K562 (cell line): ENCODE results near the gene CAPN10. TPM values are rescaled to one million over a fixed set of nuclear protein-coding genes. Genes with fewer than 3 reads are reported as not detected.

Experiments
- BHLHE40 ChIP-seq: IDR thresholded peaks from 2 replicates; pipeline ENCODE4 v1.6.1; 2011; ENCODE audit warnings: low read length, improper control_type of control experiment
- DMBX1 ChIP-seq: fragments of 250-450 bp; sonication (Bioruptor Pico); IDR thresholded peaks from 2 replicates; pipeline ENCODE4 v1.8.0; 2022; ENCODE audit warnings: inconsistent platforms, mild to moderate bottlenecking, moderate library complexity, borderline replicate concordance
- KDM5B ChIP-seq: fragments of 200-600 bp; sonication (generic); IDR thresholded peaks from 2 replicates; pipeline ENCODE4 v1.6.1; 2012; ENCODE audit warnings: low read depth, mild to moderate bottlenecking, moderate library complexity, low read length, control low read depth, inconsistent platforms; ENCODE audit not compliant: insufficient replicate concordance
- MBD1 ChIP-seq: fragments of 250-450 bp; sonication (Bioruptor Pico); IDR thresholded peaks from 2 replicates; pipeline ENCODE4 v1.8.0; 2022; ENCODE audit warnings: inconsistent platforms
- MYBL2 ChIP-seq, 2 experiments: fragments of 450-650 bp in 1 of 2; sonication (generic) in 1 of 2; formaldehyde crosslinking in 1 of 2; IDR thresholded peaks; 2 replicates each; pipeline versions ENCODE4 v1.6.1 to v1.8.1; 2017 to 2022; ENCODE audit warnings: borderline replicate concordance in 1 of 2, inconsistent platforms in 1 of 2, low read depth in 1 of 2, mild to moderate bottlenecking in 1 of 2, missing genetic modification reagents in 1 of 2, moderate library complexity in 1 of 2
- NCOA2 ChIP-seq, 2 experiments: fragments of 450-650 bp; IDR thresholded peaks; 2 replicates each; pipeline ENCODE4 v1.6.1; 2018; ENCODE audit warnings: mild to moderate bottlenecking in 2 of 2, moderate library complexity in 1 of 2; ENCODE audit not compliant: partially characterized antibody in 2 of 2
- NEUROD1 ChIP-seq: fragments of 150-350 bp; IDR thresholded peaks from 2 replicates; pipeline ENCODE4 v1.6.1; 2014; ENCODE audit warnings: borderline replicate concordance, low read length, low read depth; ENCODE audit not compliant: partially characterized antibody
- NFRKB ChIP-seq: fragments of 450-650 bp; IDR thresholded peaks from 2 replicates; pipeline ENCODE4 v1.6.1; 2016; ENCODE audit warnings: low read depth
- PTRF ChIP-seq: fragments of 450-650 bp; IDR thresholded peaks from 2 replicates; pipeline ENCODE4 v1.6.1; 2016; ENCODE audit warnings: mild to moderate bottlenecking, missing genetic modification characterization, missing compliant biosample characterization
- RB1 ChIP-seq: fragments of 450-650 bp; IDR thresholded peaks from 2 replicates; pipeline ENCODE4 v1.6.1; 2017; ENCODE audit warnings: low read depth, mild to moderate bottlenecking
- TCF7 ChIP-seq: sonication (generic); IDR thresholded peaks from 2 replicates; pipeline ENCODE4 v1.6.1; 2016; ENCODE audit warnings: antibody characterized with exemption, borderline replicate concordance
- TOE1 ChIP-seq, 2 experiments: fragments of 450-650 bp in 1 of 2; sonication (generic) in 1 of 2; formaldehyde crosslinking in 1 of 2; IDR thresholded peaks; 2 replicates each; pipeline versions ENCODE4 v1.7.1 to v1.8.0; 2016 to 2022; ENCODE audit warnings: borderline replicate concordance in 2 of 2, mild to moderate bottlenecking in 2 of 2, antibody characterized with exemption in 1 of 2, inconsistent platforms in 1 of 2, low read depth in 1 of 2, missing genetic modification reagents in 1 of 2, moderate library complexity in 1 of 2
- VEZF1 ChIP-seq: fragments of 200-800 bp; sonication (Bioruptor generic); IDR thresholded peaks from 2 replicates; pipeline ENCODE4 v1.6.1; 2017; ENCODE audit warnings: missing genetic modification characterization, missing compliant biosample characterization
- ZFP30 ChIP-seq: fragments of 250-450 bp; sonication (Bioruptor Pico); IDR thresholded peaks from 2 replicates; pipeline ENCODE4 v1.8.0; 2022; ENCODE audit warnings: moderate library complexity, mild to moderate bottlenecking, inconsistent platforms, borderline replicate concordance
- ZNF395 ChIP-seq: fragments of 200-800 bp; sonication (Bioruptor generic); IDR thresholded peaks from 2 replicates; pipeline ENCODE4 v1.6.1; 2017; ENCODE audit warnings: missing genetic modification characterization, missing compliant biosample characterization
- ZNF57 ChIP-seq: fragments of 450-650 bp; formaldehyde crosslinking; IDR thresholded peaks from 2 replicates; pipeline ENCODE4 v1.4.0; 2020; ENCODE audit warnings: mild to moderate bottlenecking, moderate library complexity
- polyA plus RNA-seq, 8 experiments: library from polyadenylated mRNA; depleted of rRNA in 4 of 8; stranded (reverse) in 5 of 8; unstranded in 3 of 8; fragments of >200 nt; fragmentation: Nextera tagmentation in 2 of 8; fragmentation: Illumina TruSeq in 1 of 8; extraction: Ambion mirVana in 2 of 8; extraction: Trizol in 1 of 8; gene quantifications; 2 replicates each; pipeline versions ENCODE4 v1.2.1 to v1.2.3, GENCODE V29; 2011 to 2014; ENCODE audit warnings: inconsistent platforms in 1 of 8, missing spikeins in 1 of 8
- total RNA-seq, 7 experiments: library from RNA; depleted of rRNA in 6 of 7; stranded (reverse); fragments of >200 nt in 6 of 7; fragmentation: Illumina TruSeq in 2 of 7; extraction: Trizol in 2 of 7; gene quantifications; 2 replicates each; pipeline versions ENCODE4 v1.2.1 to v1.2.3, GENCODE V29; 2011 to 2021; ENCODE audit warnings: low replicate concordance in 1 of 7
- TF ChIP-seq, protein P1 (sequence below): sonication (generic); formaldehyde crosslinking; IDR thresholded peaks from 2 replicates; pipeline ENCODE4 v1.8.0; 2022; ENCODE audit warnings: mild to moderate bottlenecking, missing genetic modification reagents
- TF ChIP-seq, protein P2 (sequence below): fragments of 250-450 bp; sonication (Bioruptor Pico); IDR thresholded peaks from 2 replicates; pipeline ENCODE4 v1.4.0; 2020

The CAPN10 gene
- total and polyA plus RNA-seq, 9 of the 15 experiments (the other 6 are each of a cell fraction or from before 2014, with no cell fraction given) = 0.08 to 26.1 (median 8.4) TPM

- TF ChIP-seq, protein P1, sequence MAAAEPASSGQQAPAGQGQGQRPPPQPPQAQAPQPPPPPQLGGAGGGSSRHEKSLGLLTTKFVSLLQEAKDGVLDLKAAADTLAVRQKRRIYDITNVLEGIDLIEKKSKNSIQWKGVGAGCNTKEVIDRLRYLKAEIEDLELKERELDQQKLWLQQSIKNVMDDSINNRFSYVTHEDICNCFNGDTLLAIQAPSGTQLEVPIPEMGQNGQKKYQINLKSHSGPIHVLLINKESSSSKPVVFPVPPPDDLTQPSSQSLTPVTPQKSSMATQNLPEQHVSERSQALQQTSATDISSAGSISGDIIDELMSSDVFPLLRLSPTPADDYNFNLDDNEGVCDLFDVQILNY (CRISPR knock-in tag) = no peak
- TF ChIP-seq MYBL2 (IDR thresholded peaks at IDR 0.05; ENCODE audit: low read depth) (no peak), MYBL2 (CRISPR knock-in tag; IDR thresholded peaks at IDR 0.05; ENCODE audit: borderline replicate concordance) (no peak), PTRF (tag) (no peak), NEUROD1 (peak; percentile 66), TOE1 (IDR thresholded peaks at IDR 0.05; ENCODE audit: borderline replicate concordance) (no peak), TOE1 (CRISPR knock-in tag; IDR thresholded peaks at IDR 0.05; ENCODE audit: borderline replicate concordance, low read depth) (no peak), VEZF1 (CRISPR knock-in tag) (peak; percentile 84), NCOA2 (IDR thresholded peaks at IDR 0.05; ENCODE audit: partially characterized antibody in 2 of 2) (no peak), ZFP30 (CRISPR knock-in tag) (no peak), DMBX1 (CRISPR knock-in tag) (no peak), NFRKB (peak; percentile 92), TCF7 (0 out of 2 replicates have a peak, but pooled peaks have one; percentile 55), ZNF395 (CRISPR knock-in tag) (peak; percentile 69), KDM5B (peak; percentile 50), RB1 (no peak), ZNF57 (CRISPR knock-in tag) (peak; percentile 65; the same call in 1 of the 2 replicates), MBD1 (CRISPR knock-in tag) (no peak), BHLHE40 (peak; percentile 29; the same call in 1 of the 2 replicates)
- TF ChIP-seq, protein P2, sequence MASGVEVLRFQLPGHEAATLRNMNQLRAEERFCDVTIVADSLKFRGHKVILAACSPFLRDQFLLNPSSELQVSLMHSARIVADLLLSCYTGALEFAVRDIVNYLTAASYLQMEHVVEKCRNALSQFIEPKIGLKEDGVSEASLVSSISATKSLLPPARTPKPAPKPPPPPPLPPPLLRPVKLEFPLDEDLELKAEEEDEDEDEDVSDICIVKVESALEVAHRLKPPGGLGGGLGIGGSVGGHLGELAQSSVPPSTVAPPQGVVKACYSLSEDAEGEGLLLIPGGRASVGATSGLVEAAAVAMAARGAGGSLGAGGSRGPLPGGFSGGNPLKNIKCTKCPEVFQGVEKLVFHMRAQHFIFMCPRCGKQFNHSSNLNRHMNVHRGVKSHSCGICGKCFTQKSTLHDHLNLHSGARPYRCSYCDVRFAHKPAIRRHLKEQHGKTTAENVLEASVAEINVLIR (CRISPR knock-in tag) = peak; percentile 11; the same call in 1 of the 2 replicates
These were observed 21.0 kb upstream of the CAPN10 start (continued) for GRCh38 chr2:240565333-240566202.
